ENCODE data around the gene S100Z.

The S100Z gene

DNA sequence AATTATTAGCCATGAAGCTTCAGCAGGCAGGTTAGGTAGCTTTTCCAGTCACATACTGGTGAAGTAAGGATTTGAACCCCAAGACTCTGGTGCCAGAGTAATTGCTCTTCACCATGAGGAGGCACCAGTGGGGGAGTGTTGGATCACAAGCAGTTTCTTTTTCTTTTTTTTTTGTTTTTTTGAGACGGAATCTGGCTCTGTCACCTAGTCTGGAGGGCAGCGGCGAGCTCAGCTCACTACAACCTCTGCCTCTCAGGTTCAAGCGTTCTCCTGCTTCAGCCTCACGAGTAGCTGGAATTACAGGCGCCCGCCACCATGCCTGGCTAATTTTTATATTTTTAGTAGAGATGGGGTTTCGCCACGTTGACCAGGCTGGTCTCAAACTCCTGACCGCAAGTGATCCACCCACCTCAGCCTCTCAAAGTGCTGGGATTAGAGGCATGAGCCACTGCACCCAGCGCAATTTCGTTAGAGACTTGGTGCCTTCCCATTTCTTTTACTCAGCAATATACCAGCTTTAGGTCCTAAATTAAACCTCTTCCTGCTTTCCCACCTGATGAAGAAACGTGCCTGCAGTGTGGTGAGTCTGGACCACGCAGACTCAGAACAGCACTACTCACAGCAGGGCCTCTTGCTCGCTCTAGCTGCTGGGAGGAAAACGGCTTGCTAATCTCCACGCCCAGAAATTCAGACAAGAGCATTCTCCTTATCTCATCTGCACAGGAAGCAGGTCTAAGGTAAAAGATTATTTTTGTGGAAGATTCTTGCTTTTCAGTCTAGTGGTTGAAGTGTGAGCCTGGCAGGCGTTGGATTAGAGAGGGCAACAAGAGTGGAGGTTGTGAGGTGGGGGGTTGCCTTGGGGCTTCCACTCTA lies at the start of gene S100Z:
Gene S100Z, plus strand, starts transcription at position 596 of the 873 bp plus-strand sequence. CDS start 25,346 bp downstream, outside the sequence.
- TF ChIP-seq CTCF (IDR thresholded peaks at IDR 0.05) = no peak

DNA sequence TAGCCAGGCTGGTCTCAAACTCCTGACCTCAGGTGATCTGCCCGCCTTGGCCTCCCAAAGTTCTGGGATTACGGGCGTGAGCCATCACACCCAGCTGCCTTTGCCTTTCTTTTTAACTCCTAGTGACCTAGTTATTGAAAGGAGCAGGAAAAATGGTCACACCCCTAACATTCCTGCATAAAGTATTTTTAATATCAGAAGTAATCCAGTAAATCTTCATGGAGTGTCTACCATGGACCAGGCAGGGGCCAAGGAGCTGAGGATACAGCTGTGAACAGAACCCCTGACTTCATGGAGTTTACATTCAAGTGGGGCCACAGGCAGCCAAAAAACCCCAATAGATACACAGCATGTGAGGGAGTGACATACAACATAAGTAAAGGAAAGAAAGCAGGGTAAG lies 49.2 kb upstream of the S100Z start:
- TF ChIP-seq CTCF (IDR thresholded peaks at IDR 0.05) = no peak

GRCh38 chr5:76801159-76801802 lies 48.5 kb upstream of the S100Z start:
- TF ChIP-seq CTCF (IDR thresholded peaks at IDR 0.05) = no peak

DNA sequence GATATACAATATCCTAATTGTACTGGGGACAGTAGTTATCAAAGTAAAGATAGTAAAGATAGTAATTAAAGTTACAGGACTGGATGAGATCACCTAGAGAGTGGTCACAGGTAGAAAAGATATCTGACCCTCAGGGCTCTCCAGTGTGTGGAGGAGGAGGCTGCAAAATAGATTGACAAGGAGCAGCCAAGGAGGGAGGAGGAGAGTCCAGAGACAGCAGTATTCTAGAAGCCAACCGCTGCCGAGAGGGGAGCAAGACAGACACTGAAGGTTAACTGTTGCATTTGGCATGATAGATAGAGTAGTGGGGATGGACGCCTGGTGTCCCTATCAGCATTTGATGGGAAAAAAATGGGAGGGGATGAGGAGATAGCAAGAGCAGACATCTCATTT lies 48.0 kb upstream of the S100Z start:
- no peak for TF ChIP-seq CTCF (IDR thresholded peaks at IDR 0.05)

DNA sequence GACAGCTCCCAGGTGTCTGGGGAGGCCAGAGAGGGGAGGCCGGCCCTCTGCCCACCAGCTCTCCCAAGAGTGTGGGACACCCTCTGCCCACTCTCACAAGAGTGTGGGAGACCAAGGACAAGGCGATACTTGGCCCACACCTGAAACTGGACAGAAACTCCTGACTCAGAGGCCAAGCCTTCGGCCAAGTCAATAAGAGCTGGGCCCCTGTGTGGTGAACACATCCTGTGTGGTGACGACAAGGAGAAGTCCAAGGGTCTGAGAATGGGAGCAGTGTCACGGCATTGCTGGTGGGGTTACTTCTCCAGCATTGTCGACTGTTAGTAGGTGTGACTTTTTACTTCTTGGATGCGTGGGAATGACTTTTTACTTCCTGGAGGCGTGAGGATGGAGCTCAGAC lies 45.5 kb upstream of the S100Z start:
- no peak for TF ChIP-seq CTCF (IDR thresholded peaks at IDR 0.05)

- no peak for TF ChIP-seq CTCF (IDR thresholded peaks at IDR 0.05)
These were observed 43.9 kb upstream of the S100Z start for GRCh38 chr5:76805821-76806505.

- no peak for TF ChIP-seq CTCF (IDR thresholded peaks at IDR 0.05)
These were observed 42.5 kb upstream of the S100Z start for GRCh38 chr5:76807296-76807695.

All from LNCAP (cell line).